ENCODE measurements around the gene TTN. TPM values are rescaled to one million over a fixed set of nuclear protein-coding genes. Genes with fewer than 3 reads are reported as not detected.

The TTN gene
- total and polyA plus RNA-seq, 4 donors: 0.01 to 3.0 (median 0.80) TPM

- no peaks in the 10 kb centered on the region for H3K36me3 ChIP-seq (ENCODE audit: control insufficient read depth in 4 of 4, insufficient read depth in 3 of 4, low read depth in 1 of 4, low read length in 3 of 4)
- no peaks in the 10 kb centered on the region for H3K27me3 ChIP-seq (ENCODE audit: control insufficient read depth in 4 of 4, insufficient read depth in 4 of 4, low read length in 3 of 4)
- H3K9ac ChIP-seq (ENCODE audit: low read depth in 1 of 2, low read length in 2 of 2): no peak overlapping the region
- no peak overlapping the region for H3K4me3 ChIP-seq (ENCODE audit: low read depth in 1 of 3, low read length in 3 of 3)
- no peak overlapping the region for H3K27ac ChIP-seq (ENCODE audit: low read depth in 1 of 2, low read length in 2 of 2)
- H3K9me3 ChIP-seq (ENCODE audit: control insufficient read depth in 4 of 4, low read length in 3 of 4): no peaks in the 10 kb centered on the region
- H3K4me1 ChIP-seq (ENCODE audit: control insufficient read depth in 4 of 4, insufficient read depth in 4 of 4, low read length in 3 of 4): no peaks in the 10 kb centered on the region
- no peak for TF ChIP-seq TAF1 (conservative IDR thresholded peaks at IDR 0.05)
- TF ChIP-seq CTCF (IDR thresholded peaks at IDR 0.05; ENCODE audit: low read depth, low read length, missing input control): no peak
- TF ChIP-seq MAX (IDR thresholded peaks at IDR 0.05): no peak
- no peak for TF ChIP-seq JUND (IDR thresholded peaks at IDR 0.05)
- no peak for TF ChIP-seq FOXA2 (IDR thresholded peaks at IDR 0.05)
- TF ChIP-seq ZBTB33 (IDR thresholded peaks at IDR 0.05): no peak
- TF ChIP-seq NR2F2 (IDR thresholded peaks at IDR 0.05): no peak
- TF ChIP-seq REST (IDR thresholded peaks at IDR 0.05): no peak
- no peak for TF ChIP-seq HNF4G (IDR thresholded peaks at IDR 0.05)
- no peak for TF ChIP-seq SP1 (IDR thresholded peaks at IDR 0.05)
- no peak for TF ChIP-seq GABPA (IDR thresholded peaks at IDR 0.05 in 1 of 2, conservative IDR thresholded peaks at IDR 0.05 in 1 of 2)
- no peak for TF ChIP-seq RXRA (IDR thresholded peaks at IDR 0.05)
- TF ChIP-seq EGR1 (IDR thresholded peaks at IDR 0.05; ENCODE audit: low read depth in 2 of 2): no peak
- TF ChIP-seq HNF4A (conservative IDR thresholded peaks at IDR 0.05): no peak
- no peak for TF ChIP-seq ATF3 (IDR thresholded peaks at IDR 0.05)
- no peak for TF ChIP-seq FOXA1 (IDR thresholded peaks at IDR 0.05)
- no peak for TF ChIP-seq RAD21 (IDR thresholded peaks at IDR 0.05)
- TF ChIP-seq YY1 (IDR thresholded peaks at IDR 0.05): no peak
- DNase-seq (ENCODE audit: low spot score): no peak
- WGBS: 19% methylated on average over 4 of the region's 4 CpGs
These were observed 12.8 kb upstream of the TTN start for GRCh38 chr2:178819992-178820391.

Data from liver (tissue), 9 donors.